ENCODE results near the gene TMEM81.

Gene TMEM81

DNA sequence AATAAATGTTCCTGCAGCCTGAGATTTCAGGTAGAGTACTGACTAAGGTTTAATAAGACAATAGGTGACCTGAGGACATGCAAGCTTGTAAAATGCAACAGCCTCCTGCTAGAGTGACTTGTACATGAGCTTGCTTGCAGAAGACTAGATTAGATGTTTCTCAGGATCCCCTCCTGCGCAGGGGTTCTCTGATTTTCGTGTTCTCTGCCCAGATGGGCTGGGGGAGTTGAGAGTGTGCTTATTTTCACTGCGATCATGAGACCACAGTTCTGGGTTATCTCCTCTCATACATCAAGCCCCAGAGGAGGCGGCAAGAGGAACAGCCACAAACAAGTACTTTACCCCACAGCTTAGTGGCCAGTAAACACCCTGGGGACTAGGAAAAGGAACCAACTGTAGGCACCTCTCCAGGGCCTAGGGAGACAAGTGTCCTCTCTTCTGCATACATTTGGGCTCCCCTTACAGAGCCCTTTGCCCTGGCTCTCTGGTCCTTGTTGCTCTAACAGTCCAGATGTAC lies 8.0 kb downstream of the TMEM81 start:
- no peaks in the 10 kb centered on the region for H3K79me2 ChIP-seq (ENCODE audit: control insufficient read depth, insufficient read depth, low read length)
- WGBS (ENCODE audit: extremely low coverage, insufficient coverage, low lambda C conversion rate), result no CpG with 5 or more reads among the region's 4 CpGs
- no peak for DNase-seq

DNA sequence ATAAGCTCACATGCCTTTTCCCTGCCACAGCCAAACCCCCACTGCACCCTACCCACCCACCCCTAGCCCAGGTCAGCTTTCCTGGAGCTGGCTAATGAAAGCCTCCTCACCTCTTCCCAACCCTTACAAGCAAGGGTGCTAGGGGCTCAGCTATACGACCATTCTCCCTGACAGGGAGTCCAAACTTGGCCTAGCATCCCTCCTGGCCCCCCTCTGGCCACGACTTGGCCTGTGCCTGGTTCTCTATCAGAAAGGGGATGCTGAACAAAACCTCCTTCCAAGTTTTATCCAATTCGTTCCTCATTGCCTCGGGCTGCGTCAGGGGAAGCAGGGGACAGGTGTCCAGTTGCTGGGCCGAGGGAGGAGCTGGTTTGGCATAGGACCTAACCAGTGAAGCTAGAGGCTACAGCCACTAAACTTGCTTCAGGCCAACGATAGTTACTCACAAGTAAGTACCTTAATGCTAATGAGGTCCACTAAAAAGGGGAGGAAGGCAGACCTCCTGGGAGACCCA lies 8.6 kb downstream of the TMEM81 start:
- Histone ChIP-seq H2BK120ac (ENCODE audit: low read depth, low read length) (no peak overlapping the region), H4K5ac (ENCODE audit: low read length) (no peak overlapping the region), H3K9ac (ENCODE audit: low read length) (no peak overlapping the region), H2AK5ac (ENCODE audit: low read length) (no peak overlapping the region), H3K27me3 (ENCODE audit: insufficient read depth, low read length, poor library complexity) (no peaks in the 10 kb centered on the region), H3K27ac (ENCODE audit: low read depth, low read length) (no peak overlapping the region), H3K18ac (ENCODE audit: low read length) (no peak overlapping the region), H3K79me1 (ENCODE audit: low read length) (no peaks in the 10 kb centered on the region), H3K4ac (ENCODE audit: low read depth, low read length) (no peak overlapping the region), H3K4me2 (ENCODE audit: low read length) (no peak overlapping the region), H3K4me3 (ENCODE audit: low read length) (no peak overlapping the region), H3K23ac (ENCODE audit: low read length) (no peak overlapping the region), H2BK15ac (replicated peaks; ENCODE audit: low read depth) (no peak overlapping the region), H2BK5ac (ENCODE audit: low read length) (no peak overlapping the region), H4K8ac (ENCODE audit: low read depth, low read length) (no peak overlapping the region), H3K4me1 (ENCODE audit: control insufficient read depth, low read depth, low read length) (no peaks in the 10 kb centered on the region), H3K36me3 (ENCODE audit: control insufficient read depth, insufficient read depth, low read length) (no peaks in the 10 kb centered on the region), H3K79me2 (ENCODE audit: control insufficient read depth, insufficient read depth, low read length) (no peaks in the 10 kb centered on the region), H3K56ac (ENCODE audit: low read length) (no peak overlapping the region)
- no peak for DNase-seq
- no CpG with 5 or more reads among the region's 7 CpGs for WGBS (ENCODE audit: extremely low coverage, insufficient coverage, low lambda C conversion rate)

More for the DNA sequence above, 8.0 kb downstream of the TMEM81 start:
- Histone ChIP-seq H2BK15ac (replicated peaks; ENCODE audit: low read depth) (no peak overlapping the region), H2BK5ac (ENCODE audit: low read length) (no peak overlapping the region), H3K4me3 (ENCODE audit: low read length) (no peak overlapping the region), H3K36me3 (ENCODE audit: control insufficient read depth, insufficient read depth, low read length) (no peaks in the 10 kb centered on the region), H4K5ac (ENCODE audit: low read length) (no peak overlapping the region), H2BK120ac (ENCODE audit: low read depth, low read length) (no peak overlapping the region), H3K18ac (ENCODE audit: low read length) (no peak overlapping the region), H3K27ac (ENCODE audit: low read depth, low read length) (no peak overlapping the region), H3K4ac (ENCODE audit: low read depth, low read length) (no peak overlapping the region), H3K27me3 (ENCODE audit: insufficient read depth, low read length, poor library complexity) (no peaks in the 10 kb centered on the region), H3K4me1 (ENCODE audit: control insufficient read depth, low read depth, low read length) (no peaks in the 10 kb centered on the region), H3K23ac (ENCODE audit: low read length) (no peak overlapping the region), H3K79me1 (ENCODE audit: low read length) (no peaks in the 10 kb centered on the region), H3K9ac (ENCODE audit: low read length) (no peak overlapping the region), H2AK5ac (ENCODE audit: low read length) (no peak overlapping the region), H3K4me2 (ENCODE audit: low read length) (no peak overlapping the region), H3K56ac (ENCODE audit: low read length) (no peak overlapping the region), H4K8ac (ENCODE audit: low read depth, low read length) (no peak overlapping the region)

DNA sequence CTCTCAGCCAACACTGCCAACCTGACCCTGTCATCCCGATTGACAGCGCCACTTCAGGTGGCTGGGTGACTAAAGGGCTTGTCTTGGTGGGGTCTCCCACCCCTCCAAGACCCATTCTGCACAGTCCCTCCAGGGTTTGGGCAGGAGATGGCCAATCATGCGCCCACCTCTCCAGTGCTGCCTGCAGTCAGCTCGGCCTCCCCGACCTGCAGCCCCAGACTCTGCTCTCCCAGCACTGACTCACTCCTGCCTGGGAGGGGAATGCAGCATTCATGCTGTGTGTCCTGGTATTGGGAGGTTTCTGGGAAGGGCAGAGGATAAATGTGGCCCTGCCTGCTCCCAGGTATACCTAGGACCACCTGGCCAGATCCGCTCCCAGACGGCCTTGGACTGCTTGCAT lies 9.7 kb downstream of the TMEM81 start:
- H3K4me1 ChIP-seq (ENCODE audit: control insufficient read depth, low read depth, low read length), result no peaks in the 10 kb centered on the region
- H3K36me3 ChIP-seq (ENCODE audit: control insufficient read depth, insufficient read depth, low read length), result no peaks in the 10 kb centered on the region
- no peak overlapping the region for H2BK120ac ChIP-seq (ENCODE audit: low read depth, low read length)
- no peak overlapping the region for H4K5ac ChIP-seq (ENCODE audit: low read length)
- no peak overlapping the region for H3K4me3 ChIP-seq (ENCODE audit: low read length)
- no peak overlapping the region for H4K8ac ChIP-seq (ENCODE audit: low read depth, low read length)
- DNase-seq, result peak; percentile 7
- H3K27me3 ChIP-seq (ENCODE audit: insufficient read depth, low read length, poor library complexity), result no peaks in the 10 kb centered on the region
- no peak overlapping the region for H2BK5ac ChIP-seq (ENCODE audit: low read length)
- H3K4ac ChIP-seq (ENCODE audit: low read depth, low read length), result no peak overlapping the region
- no peaks in the 10 kb centered on the region for H3K79me1 ChIP-seq (ENCODE audit: low read length)
- no peak overlapping the region for H3K9ac ChIP-seq (ENCODE audit: low read length)
- no peak overlapping the region for H3K23ac ChIP-seq (ENCODE audit: low read length)
- H3K4me2 ChIP-seq (ENCODE audit: low read length), result no peak overlapping the region
- H3K56ac ChIP-seq (ENCODE audit: low read length), result no peak overlapping the region
- H2AK5ac ChIP-seq (ENCODE audit: low read length), result no peak overlapping the region
- no peak overlapping the region for H3K27ac ChIP-seq (ENCODE audit: low read depth, low read length)
- H3K18ac ChIP-seq (ENCODE audit: low read length), result no peak overlapping the region
- no peaks in the 10 kb centered on the region for H3K79me2 ChIP-seq (ENCODE audit: control insufficient read depth, insufficient read depth, low read length)
- H2BK15ac ChIP-seq (replicated peaks; ENCODE audit: low read depth), result no peak overlapping the region
- WGBS (ENCODE audit: extremely low coverage, insufficient coverage, low lambda C conversion rate), result no CpG with 5 or more reads among the region's 7 CpGs

DNA sequence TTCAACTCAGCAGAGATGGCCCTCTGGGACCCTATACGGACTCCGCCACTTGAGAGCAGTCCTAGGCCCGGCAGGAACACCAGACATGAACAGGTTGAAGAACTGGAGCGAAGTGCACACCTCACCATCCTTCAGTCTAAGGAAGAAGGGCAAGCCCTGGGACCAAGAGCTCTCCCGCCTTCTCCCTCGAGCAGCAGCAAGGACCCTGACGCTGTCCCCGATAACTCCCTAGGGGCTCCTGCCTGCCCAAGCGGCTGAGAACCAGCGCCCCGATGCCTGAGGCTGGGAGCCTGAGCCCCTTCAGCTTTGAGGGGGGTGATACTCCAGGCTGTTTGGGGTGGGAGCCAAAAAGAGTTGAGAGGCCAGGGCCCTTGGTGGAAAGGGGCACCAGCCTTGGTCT lies 10.2 kb downstream of the TMEM81 start:
- Histone ChIP-seq H3K23ac (ENCODE audit: low read length) (no peak overlapping the region), H3K56ac (ENCODE audit: low read length) (no peak overlapping the region), H3K79me1 (ENCODE audit: low read length) (no peaks in the 10 kb centered on the region), H3K27ac (ENCODE audit: low read depth, low read length) (no peak overlapping the region), H3K79me2 (ENCODE audit: control insufficient read depth, insufficient read depth, low read length) (no peaks in the 10 kb centered on the region), H2BK15ac (replicated peaks; ENCODE audit: low read depth) (no peak overlapping the region), H4K5ac (ENCODE audit: low read length) (no peak overlapping the region), H3K18ac (ENCODE audit: low read length) (no peak overlapping the region), H2BK5ac (ENCODE audit: low read length) (no peak overlapping the region), H3K4ac (ENCODE audit: low read depth, low read length) (no peak overlapping the region), H3K4me1 (ENCODE audit: control insufficient read depth, low read depth, low read length) (no peaks in the 10 kb centered on the region), H2BK120ac (ENCODE audit: low read depth, low read length) (no peak overlapping the region), H3K9ac (ENCODE audit: low read length) (no peak overlapping the region), H4K8ac (ENCODE audit: low read depth, low read length) (no peak overlapping the region), H3K36me3 (ENCODE audit: control insufficient read depth, insufficient read depth, low read length) (no peaks in the 10 kb centered on the region), H2AK5ac (ENCODE audit: low read length) (no peak overlapping the region), H3K4me3 (ENCODE audit: low read length) (no peak overlapping the region), H3K4me2 (ENCODE audit: low read length) (no peak overlapping the region), H3K27me3 (ENCODE audit: insufficient read depth, low read length, poor library complexity) (no peaks in the 10 kb centered on the region)
- no CpG with 5 or more reads among the region's 11 CpGs for WGBS (ENCODE audit: extremely low coverage, insufficient coverage, low lambda C conversion rate)
- DNase-seq, result no peak

DNA sequence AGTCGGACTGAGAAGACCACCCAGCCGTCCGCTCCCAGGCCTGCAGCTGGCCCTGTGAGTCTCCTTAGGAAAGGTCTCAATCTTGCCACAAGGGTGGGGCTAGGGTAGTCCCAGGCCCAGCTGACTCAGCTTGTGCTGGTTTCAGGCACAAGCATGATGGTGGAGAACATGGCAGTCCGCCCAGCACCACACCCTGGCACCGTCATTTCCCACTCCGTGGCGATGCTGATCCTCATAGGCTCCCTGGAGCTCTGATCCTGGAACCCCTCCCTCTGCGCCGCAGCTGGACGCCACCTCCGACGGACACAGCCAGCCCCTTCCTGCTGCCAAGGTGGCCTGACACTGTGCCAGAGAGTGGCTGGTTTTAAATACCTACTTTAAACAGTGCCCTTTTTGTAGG lies 10.7 kb downstream of the TMEM81 start:
- Histone ChIP-seq H3K4me3 (ENCODE audit: low read length) (no peak overlapping the region), H4K8ac (ENCODE audit: low read depth, low read length) (no peak overlapping the region), H3K27me3 (ENCODE audit: insufficient read depth, low read length, poor library complexity) (no peaks in the 10 kb centered on the region), H3K36me3 (ENCODE audit: control insufficient read depth, insufficient read depth, low read length) (no peaks in the 10 kb centered on the region), H3K18ac (ENCODE audit: low read length) (no peak overlapping the region), H2BK15ac (replicated peaks; ENCODE audit: low read depth) (no peak overlapping the region), H2AK5ac (ENCODE audit: low read length) (no peak overlapping the region), H3K56ac (ENCODE audit: low read length) (no peak overlapping the region), H3K27ac (ENCODE audit: low read depth, low read length) (no peak overlapping the region), H3K23ac (ENCODE audit: low read length) (no peak overlapping the region), H3K79me1 (ENCODE audit: low read length) (no peaks in the 10 kb centered on the region), H4K5ac (ENCODE audit: low read length) (no peak overlapping the region), H2BK5ac (ENCODE audit: low read length) (no peak overlapping the region), H3K4me2 (ENCODE audit: low read length) (no peak overlapping the region), H2BK120ac (ENCODE audit: low read depth, low read length) (no peak overlapping the region), H3K79me2 (ENCODE audit: control insufficient read depth, insufficient read depth, low read length) (no peaks in the 10 kb centered on the region), H3K9ac (ENCODE audit: low read length) (no peak overlapping the region), H3K4ac (ENCODE audit: low read depth, low read length) (no peak overlapping the region), H3K4me1 (ENCODE audit: control insufficient read depth, low read depth, low read length) (no peaks in the 10 kb centered on the region)
- no peak for DNase-seq
- WGBS (ENCODE audit: extremely low coverage, insufficient coverage, low lambda C conversion rate), result no CpG with 5 or more reads among the region's 12 CpGs

DNA sequence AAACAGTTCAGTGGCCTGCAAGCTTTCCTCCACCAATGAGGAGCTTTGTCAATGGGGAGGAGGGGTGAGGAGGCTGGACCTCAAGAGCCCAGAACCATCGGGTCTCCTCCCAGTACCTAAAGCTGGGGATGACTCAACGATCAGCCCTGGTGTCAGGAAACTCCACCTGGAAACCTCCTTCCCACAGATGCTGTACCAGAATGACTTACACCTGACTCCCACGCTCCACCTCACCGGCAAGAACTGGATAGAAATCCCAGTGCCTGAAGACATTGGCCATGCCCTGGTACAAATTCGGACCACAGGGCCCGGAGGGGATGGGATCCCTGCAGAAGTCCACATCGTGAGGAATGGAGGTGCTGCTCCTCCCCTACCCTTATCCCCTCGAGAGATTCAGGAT lies 11.4 kb downstream of the TMEM81 start:
- Histone ChIP-seq H4K5ac (ENCODE audit: low read length) (no peak overlapping the region), H3K9ac (ENCODE audit: low read length) (no peak overlapping the region), H3K4me3 (ENCODE audit: low read length) (no peak overlapping the region), H3K79me2 (ENCODE audit: control insufficient read depth, insufficient read depth, low read length) (no peaks in the 10 kb centered on the region), H3K23ac (ENCODE audit: low read length) (no peak overlapping the region), H3K4me1 (ENCODE audit: control insufficient read depth, low read depth, low read length) (no peaks in the 10 kb centered on the region), H3K56ac (ENCODE audit: low read length) (no peak overlapping the region), H3K36me3 (ENCODE audit: control insufficient read depth, insufficient read depth, low read length) (no peaks in the 10 kb centered on the region), H2BK120ac (ENCODE audit: low read depth, low read length) (no peak overlapping the region), H3K27ac (ENCODE audit: low read depth, low read length) (no peak overlapping the region), H2BK15ac (replicated peaks; ENCODE audit: low read depth) (no peak overlapping the region), H2AK5ac (ENCODE audit: low read length) (no peak overlapping the region), H4K8ac (ENCODE audit: low read depth, low read length) (no peak overlapping the region), H3K4me2 (ENCODE audit: low read length) (no peak overlapping the region), H3K27me3 (ENCODE audit: insufficient read depth, low read length, poor library complexity) (no peaks in the 10 kb centered on the region), H2BK5ac (ENCODE audit: low read length) (no peak overlapping the region), H3K4ac (ENCODE audit: low read depth, low read length) (no peak overlapping the region), H3K18ac (ENCODE audit: low read length) (no peak overlapping the region), H3K79me1 (ENCODE audit: low read length) (no peaks in the 10 kb centered on the region)
- DNase-seq, result no peak
- no CpG with 5 or more reads among the region's 8 CpGs for WGBS (ENCODE audit: extremely low coverage, insufficient coverage, low lambda C conversion rate)
